Bronchial epithelial cell (primary cell): Measurements from ENCODE around the gene ELMO1. TPM values are rescaled to one million over a fixed set of nuclear protein-coding genes. Genes with fewer than 3 reads are reported as not detected.

ENCODE experiments used
- DNase-seq: peaks from one replicate; pipeline ENCODE4 v3.0.0-alpha.2; 2010; ENCODE audit warnings: low read depth
- FAIRE-seq: peaks from 2 replicates; lab custom pipeline; 2011; peaks lifted over from hg19 to GRCh38; lab: Jason Lieb, UNC
- H3K27me3 ChIP-seq: 2 replicates; pipeline ENCODE4 v1.5.1; 2011; ENCODE audit warnings: low read length; ENCODE audit not compliant: control insufficient read depth, insufficient read depth
- H3K36me3 ChIP-seq: 2 replicates; pipeline ENCODE4 v1.5.1; 2011; ENCODE audit warnings: low read length; ENCODE audit not compliant: control insufficient read depth, insufficient read depth
- H3K4me3 ChIP-seq: 2 replicates; pipeline ENCODE4 v1.5.1; 2011; ENCODE audit warnings: mild to moderate bottlenecking, low read depth, low read length, control low read depth
- total RNA-seq: library from RNA; depleted of rRNA; stranded (reverse); fragments of >200 nt; gene quantifications from 2 replicates; pipeline ENCODE4 v1.2.1, GENCODE V29; 2014
- TF ChIP-seq, protein P1 (sequence below): IDR thresholded peaks from 2 replicates; pipeline ENCODE4 v1.5.1; 2011; ENCODE audit warnings: mild to moderate bottlenecking, moderate library complexity, low read length, control low read depth, inconsistent platforms; ENCODE audit not compliant: insufficient read depth, severe bottlenecking

Gene ELMO1
- total RNA-seq, 1 donor from 2014 or later: under 0.01 TPM

- no peaks in the 10 kb centered on the region for H3K36me3 ChIP-seq
- no peak overlapping the region for H3K4me3 ChIP-seq
- no peak for FAIRE-seq
- DNase-seq: no peak
- TF ChIP-seq, protein P1, sequence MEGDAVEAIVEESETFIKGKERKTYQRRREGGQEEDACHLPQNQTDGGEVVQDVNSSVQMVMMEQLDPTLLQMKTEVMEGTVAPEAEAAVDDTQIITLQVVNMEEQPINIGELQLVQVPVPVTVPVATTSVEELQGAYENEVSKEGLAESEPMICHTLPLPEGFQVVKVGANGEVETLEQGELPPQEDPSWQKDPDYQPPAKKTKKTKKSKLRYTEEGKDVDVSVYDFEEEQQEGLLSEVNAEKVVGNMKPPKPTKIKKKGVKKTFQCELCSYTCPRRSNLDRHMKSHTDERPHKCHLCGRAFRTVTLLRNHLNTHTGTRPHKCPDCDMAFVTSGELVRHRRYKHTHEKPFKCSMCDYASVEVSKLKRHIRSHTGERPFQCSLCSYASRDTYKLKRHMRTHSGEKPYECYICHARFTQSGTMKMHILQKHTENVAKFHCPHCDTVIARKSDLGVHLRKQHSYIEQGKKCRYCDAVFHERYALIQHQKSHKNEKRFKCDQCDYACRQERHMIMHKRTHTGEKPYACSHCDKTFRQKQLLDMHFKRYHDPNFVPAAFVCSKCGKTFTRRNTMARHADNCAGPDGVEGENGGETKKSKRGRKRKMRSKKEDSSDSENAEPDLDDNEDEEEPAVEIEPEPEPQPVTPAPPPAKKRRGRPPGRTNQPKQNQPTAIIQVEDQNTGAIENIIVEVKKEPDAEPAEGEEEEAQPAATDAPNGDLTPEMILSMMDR: no peak
- no peaks in the 10 kb centered on the region for H3K27me3 ChIP-seq
These were observed 286.6 kb downstream of the ELMO1 start for GRCh38 chr7:37162106-37162505.

DNA sequence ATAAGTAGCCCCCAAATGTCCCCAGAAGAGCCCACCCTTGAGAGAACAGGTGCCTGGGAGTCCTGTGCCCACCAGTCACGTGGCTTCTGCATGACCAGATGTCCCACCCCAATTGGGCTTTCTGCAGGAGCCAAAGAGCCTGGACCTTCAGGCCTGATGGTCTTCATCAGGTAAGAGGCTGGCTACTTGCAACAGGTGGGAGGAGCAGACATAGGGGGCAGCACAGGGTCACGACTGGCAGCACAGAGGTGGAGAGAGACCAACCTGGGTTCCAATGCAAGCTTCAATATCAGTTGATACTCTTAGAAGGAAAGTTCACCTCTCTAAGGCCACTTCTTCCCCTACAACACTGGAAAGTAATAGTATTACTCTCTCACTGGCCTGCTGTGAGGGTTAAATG lies 288.0 kb downstream of the ELMO1 start:
- H3K36me3 ChIP-seq: no peaks in the 10 kb centered on the region
- H3K4me3 ChIP-seq: no peak overlapping the region
- TF ChIP-seq, protein P1: no peak
- FAIRE-seq: no peak
- DNase-seq: no peak
- no peaks in the 10 kb centered on the region for H3K27me3 ChIP-seq

GRCh38 chr7:37153376-37153775 lies 295.3 kb downstream of the ELMO1 start:
- Histone ChIP-seq H3K36me3 (no peaks in the 10 kb centered on the region), H3K27me3 (no peaks in the 10 kb centered on the region), H3K4me3 (no peak overlapping the region)
- no peak for FAIRE-seq
- no peak for DNase-seq
- TF ChIP-seq, protein P1: no peak

DNA sequence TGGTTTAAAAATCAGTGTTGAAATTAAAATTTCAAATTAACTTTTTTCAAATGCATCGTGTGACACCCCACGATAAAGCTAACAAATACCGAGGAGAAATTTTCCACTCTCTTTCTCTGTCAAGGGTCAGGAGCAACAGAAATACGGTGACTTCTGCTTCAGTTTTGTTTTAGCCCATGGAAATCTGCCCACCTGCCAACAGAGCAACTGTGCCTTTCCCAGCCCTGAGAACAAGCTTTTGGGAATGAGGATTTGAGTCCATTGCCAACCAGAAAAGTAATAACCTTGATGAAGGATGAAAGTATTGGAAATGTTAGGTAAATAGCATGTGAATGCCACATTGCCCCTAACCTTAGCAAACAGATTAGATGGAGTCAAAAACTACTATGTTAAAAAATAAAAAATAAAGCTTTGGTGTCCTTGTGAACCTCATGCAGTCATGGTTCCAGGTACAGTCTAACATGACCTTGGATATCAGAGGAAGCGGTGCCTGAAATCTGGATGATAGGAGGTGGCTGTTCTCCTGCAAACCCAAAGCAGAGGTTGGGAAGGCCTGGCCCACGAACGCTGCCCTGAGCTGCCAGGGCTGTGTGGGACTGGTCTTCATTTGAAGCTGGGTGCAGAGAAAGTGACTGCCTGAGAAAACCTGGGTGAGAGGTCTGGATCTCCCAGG lies 296.8 kb downstream of the ELMO1 start:
- H3K27me3 ChIP-seq: no peaks in the 10 kb centered on the region
- no peak overlapping the region for H3K4me3 ChIP-seq
- DNase-seq: no peak
- H3K36me3 ChIP-seq: no peaks in the 10 kb centered on the region
- no peak for FAIRE-seq
- TF ChIP-seq, protein P1: no peak

DNA sequence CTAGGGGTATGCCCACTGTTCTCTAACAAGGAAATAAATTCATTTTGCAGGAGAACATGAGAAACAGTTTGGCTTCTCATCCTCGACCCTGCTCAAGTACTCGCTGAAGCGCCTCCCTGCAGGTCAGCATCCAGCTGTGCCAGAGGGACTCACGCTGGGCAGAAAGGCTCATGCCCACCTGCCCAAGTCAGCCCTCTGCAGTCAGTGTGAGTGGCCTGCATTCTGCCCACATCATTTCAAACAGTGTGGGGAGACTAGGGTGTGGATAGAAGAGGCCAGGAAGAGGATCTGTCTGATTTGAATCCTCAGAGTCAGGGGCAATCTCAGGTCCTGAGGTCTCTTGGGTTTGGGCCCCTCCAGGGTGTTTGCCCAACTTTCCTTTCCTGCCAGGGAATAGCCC lies 297.8 kb downstream of the ELMO1 start:
- TF ChIP-seq, protein P1: no peak
- FAIRE-seq: no peak
- DNase-seq: no peak
- no peaks in the 10 kb centered on the region for H3K36me3 ChIP-seq
- H3K27me3 ChIP-seq: no peaks in the 10 kb centered on the region
- H3K4me3 ChIP-seq: no peak overlapping the region

DNA sequence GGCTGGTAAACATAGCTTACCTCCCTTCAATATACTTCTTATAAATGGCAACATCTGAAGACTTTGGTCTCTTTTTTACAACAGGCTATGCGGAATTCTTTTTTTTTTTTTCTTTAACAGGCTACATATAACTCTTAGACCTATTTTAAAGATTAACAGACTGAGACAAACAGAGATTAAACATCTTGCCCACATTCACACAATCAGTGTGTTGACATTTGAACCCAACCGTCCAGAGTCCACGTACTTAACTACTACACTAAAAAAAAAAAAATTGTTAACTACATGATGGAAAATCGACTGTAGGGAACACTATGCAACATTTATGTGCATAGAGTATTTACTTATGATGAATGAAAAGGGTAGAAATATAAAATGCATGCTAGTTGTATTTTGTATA lies 298.5 kb downstream of the ELMO1 start:
- DNase-seq (no peak), FAIRE-seq (no peak)
- Histone ChIP-seq H3K27me3 (no peaks in the 10 kb centered on the region), H3K4me3 (no peak overlapping the region), H3K36me3 (no peaks in the 10 kb centered on the region)
- TF ChIP-seq, protein P1: no peak
